ENCODE measurements around the gene OGA. TPM values are rescaled to one million over a fixed set of nuclear protein-coding genes. Genes with fewer than 3 reads are reported as not detected.

OGA gene
- total and polyA plus RNA-seq, 2 of the 8 experiments (the other 6 are each of a cell fraction or from before 2014, with no cell fraction given) = 31.2 to 107 TPM

- H3K9me3 ChIP-seq (ENCODE audit: insufficient read depth in 2 of 2, low read depth in 1 of 2, low read length in 1 of 2) = no peaks in the 10 kb centered on the region
- no peaks in the 10 kb centered on the region for H3K79me2 ChIP-seq (ENCODE audit: control insufficient read depth in 1 of 2, insufficient read depth in 2 of 2, low read length in 2 of 2)
- H2BK15ac ChIP-seq (ENCODE audit: low read length) = 0 out of 2 replicates have a peak overlapping the region, but pooled peaks have one; percentile 40
- POLR2A ChIA-PET (ENCODE audit: partially characterized antibody) = interaction anchor here (0.8 to 4.1 kb wide), 8 partner anchors 9 to 66 kb away, joined by 3 to 19 read pairs (median 4); partner anchors contain the start of genes NPM3 and OGA
- no peak overlapping the region for H4K91ac ChIP-seq (replicated peaks; ENCODE audit: insufficient read length, low read length)
- no peaks in the 10 kb centered on the region for H3K23me2 ChIP-seq (ENCODE audit: low read depth, low read length)
- H2BK5ac ChIP-seq (ENCODE audit: low read depth, low read length) = no peak overlapping the region
- H3K9ac ChIP-seq (replicated peaks in 1 of 4; ENCODE audit: extremely low read depth in 1 of 4, low read depth in 3 of 4, low read length in 3 of 4) = no peak overlapping the region
- no peak overlapping the region for H3K23ac ChIP-seq (ENCODE audit: insufficient read length)
- H3K36me3 ChIP-seq (ENCODE audit: control insufficient read depth in 2 of 4, insufficient read depth in 4 of 4, low read length in 3 of 4) = no peaks in the 10 kb centered on the region
- 48% methylated on average over 12 of the region's 12 CpGs; no CpG with 5 or more reads in 1 of the 2 experiments for WGBS, 2 experiments (ENCODE audit: extremely low coverage in 1 of 2, insufficient coverage in 1 of 2, insufficient read length in 1 of 2, insufficient replicate concordance in 2 of 2, low coverage in 1 of 2, low lambda C conversion rate in 2 of 2, missing lambda C conversion rate in 1 of 2)
- H4K8ac ChIP-seq (ENCODE audit: extremely low read depth, insufficient read depth, low read length) = peak overlapping the region; percentile 7
- H3K4me1 ChIP-seq (replicated peaks in 1 of 4; ENCODE audit: control insufficient read depth in 3 of 4, insufficient read depth in 4 of 4, low read length in 3 of 4) = peaks cover 0 to 9% (median 7%) of the 10 kb centered on the region in 4 experiments; a peak in 6 of 7 replicates
- DNase-seq (ENCODE audit: low read depth in 1 of 2, low spot score in 2 of 2) (peak in 1 of 2 experiments; percentile 63), FAIRE-seq (no peak)
- no peak overlapping the region for H3K4ac ChIP-seq (replicated peaks; ENCODE audit: insufficient read length, low read depth, low read length)
- H3K4me2 ChIP-seq (ENCODE audit: insufficient read depth in 1 of 2, low read depth in 2 of 2, low read length in 2 of 2) = peak overlapping the region; percentile 10 to 27; a peak in 2 of 4 replicates
- H4K20me1 ChIP-seq (replicated peaks in 1 of 2; ENCODE audit: control insufficient read depth in 1 of 2, insufficient read depth in 2 of 2, low read length in 2 of 2) = no peaks in the 10 kb centered on the region
- peak overlapping the region; percentile 28; the same call in 1 of the 2 replicates for H2AFZ ChIP-seq (ENCODE audit: low read length)
- H2BK12ac ChIP-seq (ENCODE audit: low read depth, low read length) = peak overlapping the region; percentile 12; the same call in 1 of the 2 replicates
- no peak overlapping the region for H4K5ac ChIP-seq (ENCODE audit: insufficient read length, low read depth, low read length)
- H2BK20ac ChIP-seq (ENCODE audit: low read length) = 0 out of 2 replicates have a peak overlapping the region, but pooled peaks have one; percentile 38
- H2AK5ac ChIP-seq (ENCODE audit: low read depth, low read length) = no peak overlapping the region
- CTCF ChIA-PET (ENCODE audit: partially characterized antibody) = interaction anchor here (0.8 to 8.8 kb wide), 14 partner anchors 10 to 158 kb away, joined by 3 to 89 read pairs (median 4); no protein-coding TSS in a partner anchor
- H3K14ac ChIP-seq (ENCODE audit: insufficient read length) = no peak overlapping the region
- H3K56ac ChIP-seq (replicated peaks; ENCODE audit: insufficient read length, low read depth, low read length) = no peak overlapping the region
- H3K4me3 ChIP-seq (ENCODE audit: extremely low read depth in 1 of 4, insufficient read depth in 2 of 4, low read depth in 3 of 4, low read length in 4 of 4) = no peak overlapping the region
- H2BK120ac ChIP-seq (replicated peaks; ENCODE audit: low read depth, low read length) = no peak overlapping the region
- H3K27ac ChIP-seq (ENCODE audit: low read depth, low read length) = no peak overlapping the region
- no peaks in the 10 kb centered on the region for H3K79me1 ChIP-seq (ENCODE audit: low read depth, low read length)
- TF ChIP-seq ATF3 (IDR thresholded peaks at IDR 0.05; ENCODE audit: insufficient read depth, low read depth, low read length) = no peak
- no peak for TF ChIP-seq SP1 (IDR thresholded peaks at IDR 0.05; ENCODE audit: low read depth, low read length)
- peak; percentile 92 for TF ChIP-seq E2F6 (IDR thresholded peaks at IDR 0.05)
- TF ChIP-seq MAX (IDR thresholded peaks at IDR 0.05) = 0 out of 2 replicates have a peak, but pooled peaks have one; percentile 18
- peaks cover 0 to 5% (median 4%) of the 10 kb centered on the region in 4 experiments; a peak in 3 of 7 replicates for H3K27me3 ChIP-seq (replicated peaks in 1 of 4; ENCODE audit: control insufficient read depth in 3 of 4, extremely low read depth in 1 of 4, insufficient read depth in 3 of 4, low read length in 3 of 4)
- H3K18ac ChIP-seq (ENCODE audit: extremely low read depth, low read length) = peak overlapping the region; percentile 62; the same call in 1 of the 2 replicates
Measured at GRCh38 chr10:101759309-101760247, 58.7 kb downstream of the OGA start.

Data from H1 (cell line).